Measurements from ENCODE around the gene PSMD6. TPM values are rescaled to one million over a fixed set of nuclear protein-coding genes. Genes with fewer than 3 reads are reported as not detected.
A peak's percentile ranks its signal among the peaks of the same experiment; 100 is the strongest.

PSMD6 gene
- total and polyA plus RNA-seq, 9 of the 15 experiments (the other 6 are each of a cell fraction or from before 2014, with no cell fraction given), result 78.2 to 133 (median 113) TPM

- TF ChIP-seq, protein P1, sequence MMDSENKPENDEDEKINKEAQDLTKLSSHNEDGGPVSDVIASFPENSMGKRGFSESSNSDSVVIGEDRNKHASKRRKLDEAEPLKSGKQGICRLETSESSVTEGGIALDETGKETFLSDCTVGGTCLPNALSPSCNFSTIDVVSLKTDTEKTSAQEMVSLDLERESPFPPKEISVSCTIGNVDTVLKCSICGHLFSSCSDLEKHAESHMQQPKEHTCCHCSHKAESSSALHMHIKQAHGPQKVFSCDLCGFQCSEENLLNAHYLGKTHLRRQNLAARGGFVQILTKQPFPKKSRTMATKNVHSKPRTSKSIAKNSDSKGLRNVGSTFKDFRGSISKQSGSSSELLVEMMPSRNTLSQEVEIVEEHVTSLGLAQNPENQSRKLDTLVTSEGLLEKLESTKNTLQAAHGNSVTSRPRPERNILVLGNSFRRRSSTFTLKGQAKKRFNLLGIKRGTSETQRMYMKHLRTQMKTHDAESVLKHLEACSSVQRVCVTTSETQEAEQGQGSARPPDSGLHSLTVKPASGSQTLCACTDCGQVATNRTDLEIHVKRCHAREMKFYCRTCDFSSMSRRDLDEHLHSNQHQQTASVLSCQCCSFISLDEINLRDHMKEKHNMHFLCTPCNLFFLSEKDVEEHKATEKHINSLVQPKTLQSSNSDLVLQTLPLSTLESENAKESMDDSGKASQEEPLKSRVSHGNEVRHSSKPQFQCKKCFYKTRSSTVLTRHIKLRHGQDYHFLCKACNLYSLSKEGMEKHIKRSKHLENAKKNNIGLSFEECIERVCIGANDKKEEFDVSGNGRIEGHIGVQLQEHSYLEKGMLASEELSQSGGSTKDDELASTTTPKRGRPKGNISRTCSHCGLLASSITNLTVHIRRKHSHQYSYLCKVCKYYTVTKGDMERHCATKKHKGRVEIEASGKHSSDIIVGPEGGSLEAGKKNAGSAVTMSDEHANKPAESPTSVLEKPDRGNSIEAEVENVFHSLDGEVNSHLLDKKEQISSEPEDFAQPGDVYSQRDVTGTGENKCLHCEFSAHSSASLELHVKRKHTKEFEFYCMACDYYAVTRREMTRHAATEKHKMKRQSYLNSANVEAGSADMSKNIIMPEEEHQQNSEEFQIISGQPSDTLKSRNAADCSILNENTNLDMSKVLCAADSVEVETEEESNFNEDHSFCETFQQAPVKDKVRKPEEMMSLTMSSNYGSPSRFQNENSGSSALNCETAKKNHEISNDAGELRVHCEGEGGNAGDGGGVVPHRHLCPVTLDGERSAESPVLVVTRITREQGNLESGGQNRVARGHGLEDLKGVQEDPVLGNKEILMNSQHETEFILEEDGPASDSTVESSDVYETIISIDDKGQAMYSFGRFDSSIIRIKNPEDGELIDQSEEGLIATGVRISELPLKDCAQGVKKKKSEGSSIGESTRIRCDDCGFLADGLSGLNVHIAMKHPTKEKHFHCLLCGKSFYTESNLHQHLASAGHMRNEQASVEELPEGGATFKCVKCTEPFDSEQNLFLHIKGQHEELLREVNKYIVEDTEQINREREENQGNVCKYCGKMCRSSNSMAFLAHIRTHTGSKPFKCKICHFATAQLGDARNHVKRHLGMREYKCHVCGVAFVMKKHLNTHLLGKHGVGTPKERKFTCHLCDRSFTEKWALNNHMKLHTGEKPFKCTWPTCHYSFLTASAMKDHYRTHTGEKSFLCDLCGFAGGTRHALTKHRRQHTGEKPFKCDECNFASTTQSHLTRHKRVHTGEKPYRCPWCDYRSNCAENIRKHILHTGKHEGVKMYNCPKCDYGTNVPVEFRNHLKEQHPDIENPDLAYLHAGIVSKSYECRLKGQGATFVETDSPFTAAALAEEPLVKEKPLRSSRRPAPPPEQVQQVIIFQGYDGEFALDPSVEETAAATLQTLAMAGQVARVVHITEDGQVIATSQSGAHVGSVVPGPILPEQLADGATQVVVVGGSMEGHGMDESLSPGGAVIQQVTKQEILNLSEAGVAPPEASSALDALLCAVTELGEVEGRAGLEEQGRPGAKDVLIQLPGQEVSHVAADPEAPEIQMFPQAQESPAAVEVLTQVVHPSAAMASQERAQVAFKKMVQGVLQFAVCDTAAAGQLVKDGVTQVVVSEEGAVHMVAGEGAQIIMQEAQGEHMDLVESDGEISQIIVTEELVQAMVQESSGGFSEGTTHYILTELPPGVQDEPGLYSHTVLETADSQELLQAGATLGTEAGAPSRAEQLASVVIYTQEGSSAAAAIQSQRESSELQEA (IDR thresholded peaks at IDR 0.05; ENCODE audit: low read depth), result no peak
- TF ChIP-seq SP2 (IDR thresholded peaks at IDR 0.05; ENCODE audit: extremely low read depth, low read depth, low read length, poor library complexity, severe bottlenecking), result peak; percentile 78
- peak; percentile 75 for TF ChIP-seq USF2 (CRISPR knock-in tag; IDR thresholded peaks at IDR 0.05)
- no peak for TF ChIP-seq KDM5B (IDR thresholded peaks at IDR 0.05; ENCODE audit: insufficient replicate concordance, low read depth, low read length)
- peak; percentile 50; the same call in 1 of the 2 replicates for TF ChIP-seq GATAD2B (IDR thresholded peaks at IDR 0.05; ENCODE audit: borderline replicate concordance)
- TF ChIP-seq AFF4 (CRISPR knock-in tag; IDR thresholded peaks at IDR 0.05), result no peak
- no peak for TF ChIP-seq FOXA3 (CRISPR knock-in tag; conservative IDR thresholded peaks at IDR 0.05 in 1 of 2, IDR thresholded peaks at IDR 0.05 in 1 of 2)
- no peak for TF ChIP-seq E2F3 (CRISPR knock-in tag; IDR thresholded peaks at IDR 0.05)
- no peak for TF ChIP-seq ZBTB17 (CRISPR knock-in tag; IDR thresholded peaks at IDR 0.05)
- no peak for TF ChIP-seq ZNF146 (CRISPR knock-in tag; IDR thresholded peaks at IDR 0.05; ENCODE audit: unreplicated experiment)
- no peak for TF ChIP-seq HDAC2 (IDR thresholded peaks at IDR 0.05)
- TF ChIP-seq CC2D1A (IDR thresholded peaks at IDR 0.05), result no peak
- TF ChIP-seq RBBP5 (IDR thresholded peaks at IDR 0.05; ENCODE audit: borderline replicate concordance, insufficient read depth, low read length, poor library complexity, severe bottlenecking), result peak; percentile 97
- TF ChIP-seq SETDB1 (IDR thresholded peaks at IDR 0.05; ENCODE audit: low read length), result no peak
- peak; percentile 72; the same call in 1 of the 2 replicates for TF ChIP-seq ETV5 (CRISPR knock-in tag; IDR thresholded peaks at IDR 0.05; ENCODE audit: low read depth)
These were observed at the start of gene PSMD6 (continued) for GRCh38 chr3:64023187-64023860.

Data from K562 (cell line).